WTC11 (cell line): ENCODE measurements around the gene ZNF26. TPM values are rescaled to one million over a fixed set of nuclear protein-coding genes. Genes with fewer than 3 reads are reported as not detected.

Experiments used
- ATAC-seq: fragments of 200-7000 bp; cut with Tn5 transposase; 2 replicates; pipeline ENCODE4 v1.10.0; 2021; ENCODE audit warnings: mild to moderate bottlenecking, moderate library complexity
- CTCF ChIA-PET: fragments of 300-600 bp; sonication (Branson Sonifier 250); formaldehyde crosslinking; loops from one replicate; lab custom pipeline; 2021; ENCODE audit warnings: antibody characterized with exemption; lab: Charles Lee
- POLR2A ChIA-PET: fragments of 350-600 bp; sonication (Branson Sonifier 250); formaldehyde crosslinking; loops from one replicate; lab custom pipeline; 2021; ENCODE audit warnings: antibody characterized with exemption; lab: Charles Lee
- DNase-seq: peaks from one replicate; pipeline ENCODE4 v3.0.0; 2021; ENCODE audit warnings: low spot score
- H3K27ac Mint-ChIP-seq: 2 replicates; pipeline ENCODE4 v1.8.0; 2021; ENCODE audit warnings: mixed read lengths
- H3K27me3 Mint-ChIP-seq: 2 replicates; pipeline ENCODE4 v1.8.0; 2021; ENCODE audit warnings: low read depth, mild to moderate bottlenecking, moderate library complexity, mixed read lengths
- H3K36me3 Mint-ChIP-seq: 2 replicates; pipeline ENCODE4 v1.8.0; 2021; ENCODE audit warnings: mixed read lengths
- H3K4me1 Mint-ChIP-seq: 2 replicates; pipeline ENCODE4 v1.8.0; 2022; ENCODE audit warnings: mixed read lengths
- H3K4me3 Mint-ChIP-seq: 2 replicates; pipeline ENCODE4 v1.8.0; 2021; ENCODE audit warnings: mild to moderate bottlenecking, moderate library complexity, mixed read lengths
- H3K9me3 Mint-ChIP-seq: 2 replicates; pipeline ENCODE4 v1.8.0; 2021; ENCODE audit warnings: mixed read lengths
- ATF1 ChIP-seq: sonication (generic); formaldehyde crosslinking; IDR thresholded peaks from 2 replicates; pipeline ENCODE4 v1.8.1; 2023; ENCODE audit warnings: mild to moderate bottlenecking, moderate library complexity, missing genetic modification reagents
- CBFB ChIP-seq: sonication (generic); formaldehyde crosslinking; IDR thresholded peaks from 2 replicates; pipeline ENCODE4 v1.8.1; 2022; ENCODE audit warnings: mild to moderate bottlenecking, low read depth, missing genetic modification reagents
- CREB1 ChIP-seq: sonication (generic); formaldehyde crosslinking; IDR thresholded peaks from 2 replicates; pipeline ENCODE4 v1.8.0; 2023; ENCODE audit warnings: mild to moderate bottlenecking, missing genetic modification reagents
- CREM ChIP-seq: sonication (generic); formaldehyde crosslinking; IDR thresholded peaks from 2 replicates; pipeline ENCODE4 v1.8.1; 2022; ENCODE audit warnings: mild to moderate bottlenecking, missing genetic modification reagents, moderate library complexity
- ELF4 ChIP-seq: sonication (generic); formaldehyde crosslinking; IDR thresholded peaks from 2 replicates; pipeline ENCODE4 v1.8.1; 2022; ENCODE audit warnings: low read depth, mild to moderate bottlenecking, moderate library complexity, missing genetic modification reagents
- GRHL2 ChIP-seq: fragments of 250-450 bp; sonication (Bioruptor Pico); IDR thresholded peaks from 2 replicates; pipeline ENCODE4 v1.8.0; 2022; ENCODE audit warnings: mild to moderate bottlenecking, moderate library complexity; ENCODE audit not compliant: insufficient replicate concordance, severe bottlenecking
- IRF2 ChIP-seq: sonication (generic); formaldehyde crosslinking; IDR thresholded peaks from 2 replicates; pipeline ENCODE4 v1.8.0; 2022; ENCODE audit warnings: low read depth, missing genetic modification reagents, borderline replicate concordance
- JAZF1 ChIP-seq: fragments of 250-450 bp; sonication (Bioruptor Pico); IDR thresholded peaks from 2 replicates; pipeline ENCODE4 v1.9.0; 2021; ENCODE audit warnings: moderate library complexity, mild to moderate bottlenecking, inconsistent platforms
- JUN ChIP-seq: sonication (generic); formaldehyde crosslinking; IDR thresholded peaks from 2 replicates; pipeline ENCODE4 v1.8.0; 2023; ENCODE audit warnings: mild to moderate bottlenecking, missing genetic modification reagents
- MXD4 ChIP-seq: fragments of 250-450 bp; sonication (Bioruptor Pico); IDR thresholded peaks from 2 replicates; pipeline ENCODE4 v1.8.0; 2021; ENCODE audit warnings: mild to moderate bottlenecking, moderate library complexity, borderline replicate concordance
- NFYB ChIP-seq: sonication (generic); formaldehyde crosslinking; conservative IDR thresholded peaks from 2 replicates; pipeline ENCODE4 v1.8.0; 2022; ENCODE audit warnings: low read depth, missing genetic modification reagents
- NR1H2 ChIP-seq: sonication (generic); formaldehyde crosslinking; IDR thresholded peaks from 2 replicates; pipeline ENCODE4 v1.9.0; 2021; ENCODE audit warnings: mild to moderate bottlenecking, moderate library complexity, missing genetic modification reagents
- PRRX2 ChIP-seq: fragments of 250-450 bp; sonication (Bioruptor Pico); IDR thresholded peaks from 2 replicates; pipeline ENCODE4 v1.8.0; 2021; ENCODE audit warnings: mild to moderate bottlenecking
- SOX15 ChIP-seq: fragments of 250-450 bp; sonication (Bioruptor Pico); IDR thresholded peaks from 2 replicates; pipeline ENCODE4 v1.9.0; 2021; ENCODE audit warnings: mild to moderate bottlenecking
- TEAD1 ChIP-seq: sonication (generic); formaldehyde crosslinking; IDR thresholded peaks from 2 replicates; pipeline ENCODE4 v1.8.0; 2022; ENCODE audit warnings: mild to moderate bottlenecking, missing genetic modification reagents
- TP53 ChIP-seq: sonication (generic); formaldehyde crosslinking; IDR thresholded peaks from 2 replicates; pipeline ENCODE4 v1.8.1; 2023; ENCODE audit warnings: mild to moderate bottlenecking, missing genetic modification reagents
- ZNF219 ChIP-seq: sonication (generic); formaldehyde crosslinking; IDR thresholded peaks from 2 replicates; pipeline ENCODE4 v1.8.0; 2023; ENCODE audit warnings: missing genetic modification reagents, mild to moderate bottlenecking, borderline replicate concordance
- ZNF671 ChIP-seq: fragments of 250-450 bp; sonication (Bioruptor Pico); IDR thresholded peaks from 2 replicates; pipeline ENCODE4 v1.8.0; 2021; ENCODE audit warnings: mild to moderate bottlenecking
- total RNA-seq: library from RNA; stranded (reverse); gene quantifications from 3 replicates; pipeline ENCODE4 v1.2.3, GENCODE V29; 2021
- TF ChIP-seq, protein P1 (sequence below): sonication (generic); formaldehyde crosslinking; IDR thresholded peaks from 2 replicates; pipeline ENCODE4 v1.8.1; 2022; ENCODE audit warnings: mild to moderate bottlenecking, missing genetic modification reagents, moderate library complexity, borderline replicate concordance
- TF ChIP-seq, protein P2 (sequence below): sonication (generic); formaldehyde crosslinking; IDR thresholded peaks from 2 replicates; pipeline ENCODE4 v1.8.0; 2023; ENCODE audit warnings: missing genetic modification reagents
- TF ChIP-seq, protein P3 (sequence below): fragments of 250-450 bp; sonication (Bioruptor Pico); conservative IDR thresholded peaks from 2 replicates; pipeline ENCODE4 v1.9.0; 2021; ENCODE audit warnings: mild to moderate bottlenecking
- TF ChIP-seq, protein P4 (sequence below): sonication (generic); formaldehyde crosslinking; conservative IDR thresholded peaks from 2 replicates; pipeline ENCODE4 v1.8.1; 2022; ENCODE audit warnings: mild to moderate bottlenecking, missing genetic modification reagents
- TF ChIP-seq, protein P5 (sequence below): sonication (generic); formaldehyde crosslinking; IDR thresholded peaks from 2 replicates; pipeline ENCODE4 v1.8.1; 2023; ENCODE audit warnings: mild to moderate bottlenecking, missing genetic modification reagents
- TF ChIP-seq, protein P6 (sequence below): fragments of 250-450 bp; sonication (Bioruptor Pico); IDR thresholded peaks from 2 replicates; pipeline ENCODE4 v1.9.0; 2021; ENCODE audit warnings: mild to moderate bottlenecking

ZNF26 gene
- total RNA-seq, 1 experiment from 2014 or later, result 11.9 TPM

DNA sequence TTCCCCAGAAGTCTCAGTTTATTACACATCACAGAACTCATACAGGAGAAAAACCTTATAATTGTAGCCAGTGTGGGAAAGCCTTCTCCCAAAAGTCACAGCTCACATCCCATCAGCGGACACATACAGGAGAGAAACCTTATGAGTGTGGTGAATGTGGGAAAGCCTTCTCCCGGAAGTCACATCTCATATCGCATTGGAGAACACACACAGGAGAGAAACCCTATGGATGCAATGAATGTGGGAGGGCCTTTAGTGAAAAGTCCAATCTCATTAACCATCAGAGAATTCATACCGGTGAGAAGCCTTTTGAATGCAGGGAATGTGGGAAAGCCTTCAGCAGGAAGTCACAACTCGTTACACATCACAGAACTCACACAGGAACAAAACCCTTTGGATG, 71.3 kb downstream of the ZNF26 start:
- Mint-ChIP-seq H3K4me3 (no peak overlapping the region), H3K27ac (no peak overlapping the region), H3K4me1 (no peaks in the 10 kb centered on the region), H3K9me3 (peaks cover 87% of the 10 kb centered on the region), H3K36me3 (peaks cover 97% of the 10 kb centered on the region), H3K27me3 (peaks cover 31% of the 10 kb centered on the region)
- CTCF ChIA-PET, result no interaction called here
- POLR2A ChIA-PET, result no interaction called here
- DNase-seq (no peak), ATAC-seq (no peak)
- no peak for TF ChIP-seq ELF4 (CRISPR knock-in tag)
- TF ChIP-seq, protein P1, sequence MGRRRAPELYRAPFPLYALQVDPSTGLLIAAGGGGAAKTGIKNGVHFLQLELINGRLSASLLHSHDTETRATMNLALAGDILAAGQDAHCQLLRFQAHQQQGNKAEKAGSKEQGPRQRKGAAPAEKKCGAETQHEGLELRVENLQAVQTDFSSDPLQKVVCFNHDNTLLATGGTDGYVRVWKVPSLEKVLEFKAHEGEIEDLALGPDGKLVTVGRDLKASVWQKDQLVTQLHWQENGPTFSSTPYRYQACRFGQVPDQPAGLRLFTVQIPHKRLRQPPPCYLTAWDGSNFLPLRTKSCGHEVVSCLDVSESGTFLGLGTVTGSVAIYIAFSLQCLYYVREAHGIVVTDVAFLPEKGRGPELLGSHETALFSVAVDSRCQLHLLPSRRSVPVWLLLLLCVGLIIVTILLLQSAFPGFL, result no peak
- TF ChIP-seq, protein P2, sequence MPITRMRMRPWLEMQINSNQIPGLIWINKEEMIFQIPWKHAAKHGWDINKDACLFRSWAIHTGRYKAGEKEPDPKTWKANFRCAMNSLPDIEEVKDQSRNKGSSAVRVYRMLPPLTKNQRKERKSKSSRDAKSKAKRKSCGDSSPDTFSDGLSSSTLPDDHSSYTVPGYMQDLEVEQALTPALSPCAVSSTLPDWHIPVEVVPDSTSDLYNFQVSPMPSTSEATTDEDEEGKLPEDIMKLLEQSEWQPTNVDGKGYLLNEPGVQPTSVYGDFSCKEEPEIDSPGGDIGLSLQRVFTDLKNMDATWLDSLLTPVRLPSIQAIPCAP (CRISPR knock-in tag), result no peak
- no peak for TF ChIP-seq GRHL2 (CRISPR knock-in tag)
- TF ChIP-seq CREM (CRISPR knock-in tag), result no peak

DNA sequence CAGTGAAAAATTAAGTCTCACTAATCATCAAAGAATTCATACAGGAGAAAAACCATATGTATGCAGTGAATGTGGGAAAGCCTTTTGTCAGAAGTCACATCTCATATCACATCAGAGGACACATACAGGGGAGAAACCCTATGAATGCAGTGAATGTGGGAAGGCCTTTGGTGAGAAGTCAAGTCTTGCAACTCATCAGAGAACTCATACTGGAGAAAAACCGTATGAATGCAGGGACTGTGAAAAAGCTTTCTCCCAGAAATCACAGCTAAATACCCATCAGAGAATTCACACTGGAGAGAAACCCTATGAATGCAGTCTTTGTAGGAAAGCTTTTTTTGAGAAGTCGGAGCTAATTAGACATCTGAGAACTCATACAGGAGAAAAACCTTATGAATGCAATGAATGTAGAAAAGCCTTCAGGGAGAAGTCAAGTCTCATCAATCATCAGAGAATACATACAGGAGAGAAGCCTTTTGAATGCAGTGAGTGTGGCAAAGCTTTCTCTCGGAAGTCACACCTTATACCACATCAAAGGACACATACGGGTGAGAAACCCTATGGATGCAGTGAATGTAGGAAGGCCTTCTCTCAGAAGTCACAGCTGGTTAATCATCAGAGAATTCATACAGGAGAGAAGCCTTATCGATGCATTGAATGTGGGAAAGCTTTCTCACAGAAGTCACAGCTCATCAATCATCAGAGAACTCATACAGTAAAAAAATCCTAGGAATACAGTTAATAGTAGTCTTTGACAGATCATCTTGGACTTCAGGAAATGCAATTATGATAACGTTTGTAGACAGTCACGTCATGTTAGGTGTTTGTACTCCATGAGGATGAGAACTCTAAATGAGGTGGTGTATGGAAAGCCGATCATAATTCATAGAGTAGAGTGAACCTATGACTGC, 72.3 kb downstream of the ZNF26 start:
- Mint-ChIP-seq H3K27ac (no peak overlapping the region), H3K27me3 (peaks cover 37% of the 10 kb centered on the region), H3K36me3 (peaks cover 97% of the 10 kb centered on the region), H3K9me3 (peaks cover 87% of the 10 kb centered on the region), H3K4me1 (no peaks in the 10 kb centered on the region), H3K4me3 (no peak overlapping the region)
- ChIA-PET CTCF (no interaction called here), POLR2A (no interaction called here)
- no peak for ATAC-seq
- DNase-seq, result no peak
- no peak for TF ChIP-seq ATF1
- no peak for TF ChIP-seq JUN (CRISPR knock-in tag)
- no peak for TF ChIP-seq JAZF1 (CRISPR knock-in tag)
- no peak for TF ChIP-seq PRRX2 (CRISPR knock-in tag)
- TF ChIP-seq GRHL2 (CRISPR knock-in tag), result no peak
- TF ChIP-seq NR1H2 (CRISPR knock-in tag), result no peak
- no peak for TF ChIP-seq CBFB
- TF ChIP-seq SOX15 (CRISPR knock-in tag), result no peak
- no peak for TF ChIP-seq TEAD1
- TF ChIP-seq MXD4, result no peak
- TF ChIP-seq, protein P3, sequence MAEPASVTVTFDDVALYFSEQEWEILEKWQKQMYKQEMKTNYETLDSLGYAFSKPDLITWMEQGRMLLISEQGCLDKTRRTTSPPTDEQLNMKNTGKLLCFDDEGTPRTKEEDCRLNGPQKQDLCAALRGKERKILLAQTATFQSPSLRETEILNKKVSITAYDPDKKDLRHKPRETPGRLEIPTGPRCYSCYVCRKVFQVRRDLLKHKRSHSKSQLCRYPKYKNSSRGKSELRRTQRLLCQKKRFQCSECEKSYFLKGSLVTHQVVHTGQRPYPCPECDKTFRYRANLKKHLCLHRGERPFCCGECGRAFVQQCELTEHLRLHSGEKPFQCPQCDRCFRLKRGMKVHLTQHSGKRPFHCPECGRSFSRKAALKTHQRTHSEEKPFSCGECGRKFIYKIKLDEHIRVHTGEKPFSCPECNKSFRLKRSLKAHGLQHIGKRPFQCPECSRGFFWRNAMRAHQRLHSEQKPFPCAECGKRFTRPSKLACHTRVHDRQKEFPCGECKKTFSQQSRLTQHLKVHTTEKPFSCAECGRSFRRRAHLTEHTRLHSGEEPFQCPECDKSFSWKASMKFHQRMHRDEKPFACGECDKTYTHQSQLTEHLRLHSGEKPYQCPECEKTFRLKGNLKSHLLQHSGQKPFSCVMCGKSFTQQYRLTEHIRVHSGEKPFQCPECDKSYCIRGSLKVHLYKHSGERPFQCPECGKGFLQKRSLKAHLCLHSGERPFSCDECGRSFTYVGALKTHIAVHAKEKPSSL (CRISPR knock-in tag), result no peak
- no peak for TF ChIP-seq IRF2 (CRISPR knock-in tag)
- TF ChIP-seq ZNF219 (CRISPR knock-in tag), result no peak

DNA sequence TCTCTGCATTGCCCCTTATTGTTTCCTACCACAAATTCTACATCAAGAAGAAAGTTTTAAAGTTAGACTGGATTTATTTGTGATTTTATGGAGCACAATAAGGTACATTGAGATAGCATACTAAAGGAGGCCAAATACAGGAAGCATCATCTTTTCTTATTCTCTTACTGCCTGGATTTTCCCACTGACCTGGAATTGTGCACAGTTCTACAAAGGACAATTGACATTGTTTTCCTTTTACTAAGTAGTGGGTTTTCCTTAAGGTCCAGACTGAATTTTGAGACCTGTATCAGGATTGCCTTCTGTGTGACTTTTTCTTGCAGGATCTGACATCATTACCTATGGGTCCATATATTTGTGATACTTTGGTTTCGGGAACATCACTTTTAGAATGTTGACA, 75.8 kb downstream of the ZNF26 start:
- no peak overlapping the region for H3K4me3 Mint-ChIP-seq
- ChIA-PET POLR2A (no interaction called here), CTCF (no interaction called here)
- peaks cover 49% of the 10 kb centered on the region for H3K27me3 Mint-ChIP-seq
- DNase-seq, result no peak
- H3K27ac Mint-ChIP-seq, result no peak overlapping the region
- H3K36me3 Mint-ChIP-seq, result peaks cover 98% of the 10 kb centered on the region
- H3K9me3 Mint-ChIP-seq, result peaks cover 93% of the 10 kb centered on the region
- ATAC-seq, result no peak
- H3K4me1 Mint-ChIP-seq, result no peaks in the 10 kb centered on the region
- no peak for TF ChIP-seq ELF4 (CRISPR knock-in tag)
- TF ChIP-seq CREB1 (CRISPR knock-in tag), result no peak
- TF ChIP-seq ZNF671 (CRISPR knock-in tag), result no peak
- TF ChIP-seq, protein P4, sequence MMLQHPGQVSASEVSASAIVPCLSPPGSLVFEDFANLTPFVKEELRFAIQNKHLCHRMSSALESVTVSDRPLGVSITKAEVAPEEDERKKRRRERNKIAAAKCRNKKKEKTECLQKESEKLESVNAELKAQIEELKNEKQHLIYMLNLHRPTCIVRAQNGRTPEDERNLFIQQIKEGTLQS (CRISPR knock-in tag), result no peak
- TF ChIP-seq, protein P5, sequence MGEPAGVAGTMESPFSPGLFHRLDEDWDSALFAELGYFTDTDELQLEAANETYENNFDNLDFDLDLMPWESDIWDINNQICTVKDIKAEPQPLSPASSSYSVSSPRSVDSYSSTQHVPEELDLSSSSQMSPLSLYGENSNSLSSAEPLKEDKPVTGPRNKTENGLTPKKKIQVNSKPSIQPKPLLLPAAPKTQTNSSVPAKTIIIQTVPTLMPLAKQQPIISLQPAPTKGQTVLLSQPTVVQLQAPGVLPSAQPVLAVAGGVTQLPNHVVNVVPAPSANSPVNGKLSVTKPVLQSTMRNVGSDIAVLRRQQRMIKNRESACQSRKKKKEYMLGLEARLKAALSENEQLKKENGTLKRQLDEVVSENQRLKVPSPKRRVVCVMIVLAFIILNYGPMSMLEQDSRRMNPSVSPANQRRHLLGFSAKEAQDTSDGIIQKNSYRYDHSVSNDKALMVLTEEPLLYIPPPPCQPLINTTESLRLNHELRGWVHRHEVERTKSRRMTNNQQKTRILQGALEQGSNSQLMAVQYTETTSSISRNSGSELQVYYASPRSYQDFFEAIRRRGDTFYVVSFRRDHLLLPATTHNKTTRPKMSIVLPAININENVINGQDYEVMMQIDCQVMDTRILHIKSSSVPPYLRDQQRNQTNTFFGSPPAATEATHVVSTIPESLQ (CRISPR knock-in tag), result no peak
- TF ChIP-seq TP53 (CRISPR knock-in tag), result no peak
- TF ChIP-seq, protein P6, sequence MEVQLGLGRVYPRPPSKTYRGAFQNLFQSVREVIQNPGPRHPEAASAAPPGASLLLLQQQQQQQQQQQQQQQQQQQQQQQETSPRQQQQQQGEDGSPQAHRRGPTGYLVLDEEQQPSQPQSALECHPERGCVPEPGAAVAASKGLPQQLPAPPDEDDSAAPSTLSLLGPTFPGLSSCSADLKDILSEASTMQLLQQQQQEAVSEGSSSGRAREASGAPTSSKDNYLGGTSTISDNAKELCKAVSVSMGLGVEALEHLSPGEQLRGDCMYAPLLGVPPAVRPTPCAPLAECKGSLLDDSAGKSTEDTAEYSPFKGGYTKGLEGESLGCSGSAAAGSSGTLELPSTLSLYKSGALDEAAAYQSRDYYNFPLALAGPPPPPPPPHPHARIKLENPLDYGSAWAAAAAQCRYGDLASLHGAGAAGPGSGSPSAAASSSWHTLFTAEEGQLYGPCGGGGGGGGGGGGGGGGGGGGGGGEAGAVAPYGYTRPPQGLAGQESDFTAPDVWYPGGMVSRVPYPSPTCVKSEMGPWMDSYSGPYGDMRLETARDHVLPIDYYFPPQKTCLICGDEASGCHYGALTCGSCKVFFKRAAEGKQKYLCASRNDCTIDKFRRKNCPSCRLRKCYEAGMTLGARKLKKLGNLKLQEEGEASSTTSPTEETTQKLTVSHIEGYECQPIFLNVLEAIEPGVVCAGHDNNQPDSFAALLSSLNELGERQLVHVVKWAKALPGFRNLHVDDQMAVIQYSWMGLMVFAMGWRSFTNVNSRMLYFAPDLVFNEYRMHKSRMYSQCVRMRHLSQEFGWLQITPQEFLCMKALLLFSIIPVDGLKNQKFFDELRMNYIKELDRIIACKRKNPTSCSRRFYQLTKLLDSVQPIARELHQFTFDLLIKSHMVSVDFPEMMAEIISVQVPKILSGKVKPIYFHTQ (CRISPR knock-in tag), result no peak
- no peak for TF ChIP-seq NFYB
